ENCODE data around the gene PLXNA2. TPM values are rescaled to one million over a fixed set of nuclear protein-coding genes. Genes with fewer than 3 reads are reported as not detected.

The PLXNA2 gene
- polyA plus RNA-seq, 2 of the 4 experiments (the other 2 are of a cell fraction) = 0.36 to 0.87 TPM

GRCh38 chr1:208061118-208061517 lies 183.1 kb downstream of the PLXNA2 start (continued):
- TF ChIP-seq HOXB5 (CRISPR knock-in tag; IDR thresholded peaks at IDR 0.05) = no peak
- no peak for TF ChIP-seq ZSCAN20 (CRISPR knock-in tag; IDR thresholded peaks at IDR 0.05)
- no peak for TF ChIP-seq KDM5A (IDR thresholded peaks at IDR 0.05)

- H3K27ac ChIP-seq = no peak overlapping the region
- ATAC-seq (no peak), DNase-seq (ENCODE audit: low read depth in 1 of 2, low spot score in 1 of 2) (no peak), FAIRE-seq (no peak)
- WGBS (ENCODE audit: missing lambda C conversion rate) = 74% methylated on average over 10 of the region's 17 CpGs
- ChIA-PET POLR2A (no interaction called here), CTCF (interaction anchor here (1.3 kb wide), 1 partner anchor 185 kb away, joined by 4 read pairs; no protein-coding TSS in a partner anchor)
- no peak for TF ChIP-seq E2F6 (IDR thresholded peaks at IDR 0.05; ENCODE audit: borderline replicate concordance, low read depth)
- TF ChIP-seq NFE2L2 (conservative IDR thresholded peaks at IDR 0.05; ENCODE audit: low read length) = no peak
- TF ChIP-seq FOXS1 (CRISPR knock-in tag; IDR thresholded peaks at IDR 0.05) = no peak
- TF ChIP-seq RARB (CRISPR knock-in tag; IDR thresholded peaks at IDR 0.05) = no peak
- TF ChIP-seq HEYL (CRISPR knock-in tag; IDR thresholded peaks at IDR 0.05) = no peak
- TF ChIP-seq MAFK (IDR thresholded peaks at IDR 0.05; ENCODE audit: partially characterized antibody) = no peak
- no peak for TF ChIP-seq MAX (IDR thresholded peaks at IDR 0.05)
- no peak for TF ChIP-seq CHD4 (IDR thresholded peaks at IDR 0.05; ENCODE audit: borderline replicate concordance)
- no peak for TF ChIP-seq ATOH8 (CRISPR knock-in tag; IDR thresholded peaks at IDR 0.05; ENCODE audit: low read depth)
- no peak overlapping the region for H3K4me3 ChIP-seq
- H3K9me3 ChIP-seq = no peaks in the 10 kb centered on the region
- H3K4me2 ChIP-seq = no peak overlapping the region
- no peaks in the 10 kb centered on the region for H3K4me1 ChIP-seq
Observed at GRCh38 chr1:208060215-208060869, 183.8 kb downstream of the PLXNA2 start.

GRCh38 chr1:208059409-208060001 lies 184.7 kb downstream of the PLXNA2 start:
- no peak for DNase-seq (ENCODE audit: low read depth in 1 of 2, low spot score in 1 of 2)
- 58% methylated on average over 6 of the region's 6 CpGs for WGBS (ENCODE audit: missing lambda C conversion rate)
- ChIA-PET POLR2A (no interaction called here), CTCF (interaction anchor here (0.6 to 1.3 kb wide), 2 partner anchors 84 to 186 kb away, joined by 4 read pairs; no protein-coding TSS in a partner anchor)
- Histone ChIP-seq H3K27ac (no peak overlapping the region), H3K4me2 (no peak overlapping the region), H3K4me3 (no peak overlapping the region), H3K4me1 (no peaks in the 10 kb centered on the region), H3K9me3 (no peaks in the 10 kb centered on the region)
- peak in 1 of 2 experiments; percentile 63; a peak in 3 of 6 replicates for ATAC-seq
- TF ChIP-seq TP53 (CRISPR knock-in tag; IDR thresholded peaks at IDR 0.05) (no peak), MAFK (IDR thresholded peaks at IDR 0.05; ENCODE audit: partially characterized antibody) (no peak), CBX8 (IDR thresholded peaks at IDR 0.05) (no peak), HOXB13 (CRISPR knock-in tag; IDR thresholded peaks at IDR 0.05; ENCODE audit: low read depth) (no peak), RNF2 (IDR thresholded peaks at IDR 0.05; ENCODE audit: borderline replicate concordance, low read depth) (no peak), BHLHE40 (IDR thresholded peaks at IDR 0.05; ENCODE audit: low read depth, low read length) (no peak), HEYL (CRISPR knock-in tag; IDR thresholded peaks at IDR 0.05) (no peak), RARB (CRISPR knock-in tag; IDR thresholded peaks at IDR 0.05) (no peak), CHD4 (IDR thresholded peaks at IDR 0.05; ENCODE audit: borderline replicate concordance) (no peak)
- FAIRE-seq = no peak

- FAIRE-seq = no peak
- H3K4me1 ChIP-seq = no peaks in the 10 kb centered on the region
- no peak for DNase-seq (ENCODE audit: low read depth in 1 of 2, low spot score in 1 of 2)
- ATAC-seq = no peak
- ChIA-PET CTCF (no interaction called here), POLR2A (no interaction called here)
- 51% methylated on average over 4 of the region's 4 CpGs for WGBS (ENCODE audit: missing lambda C conversion rate)
- H3K4me2 ChIP-seq = no peak overlapping the region
- no peak overlapping the region for H3K4me3 ChIP-seq
- no peaks in the 10 kb centered on the region for H3K9me3 ChIP-seq
- H3K27ac ChIP-seq = no peak overlapping the region
- TF ChIP-seq ZC3H11A (IDR thresholded peaks at IDR 0.05) = no peak
Observed at GRCh38 chr1:208058756-208059155, 185.4 kb downstream of the PLXNA2 start.
